Peyer's patch (tissue), 4 donors: Measurements from ENCODE around the gene UFSP2. TPM values are rescaled to one million over a fixed set of nuclear protein-coding genes. Genes with fewer than 3 reads are reported as not detected.

Source experiments
- DNase-seq, 3 donors: peaks; one replicate each; pipeline ENCODE4 v3.0.0-alpha.2; 2017 to 2019
- H3K27ac ChIP-seq, 4 donors: fragments of 200-600 bp; sonication (generic); one replicate each; pipeline ENCODE4 v1.5.1; 2016 to 2019
- H3K27me3 ChIP-seq, 2 donors: fragments of 200-600 bp; sonication (generic); one replicate each; pipeline ENCODE4 v1.5.1; 2019
- H3K36me3 ChIP-seq, 3 donors: fragments of 200-600 bp; sonication (generic); one replicate each; pipeline ENCODE4 v1.5.1; 2016 to 2019
- H3K4me1 ChIP-seq, 4 donors: fragments of 200-600 bp; sonication (generic); one replicate each; pipeline ENCODE4 v1.5.1; 2016 to 2019
- H3K4me3 ChIP-seq, 4 donors: fragments of 200-600 bp; sonication (generic); 1 replicate in 3 of 4; 2 replicates in 1 of 4; pipeline ENCODE4 v1.5.1; 2016 to 2019; ENCODE audit warnings: mild to moderate bottlenecking in 1 of 4
- H3K9me3 ChIP-seq, 4 donors: fragments of 200-600 bp; sonication (generic); one replicate each; pipeline ENCODE4 v1.5.1; 2016 to 2019; ENCODE audit warnings: mild to moderate bottlenecking in 1 of 4
- CTCF ChIP-seq, 6 experiments: fragments of 450-650 bp in 4 of 6; fragments of 200-600 bp in 2 of 6; sonication (generic) in 1 of 6; IDR thresholded peaks; one replicate each; pipeline ENCODE4 v1.5.1; 2017 to 2019; ENCODE audit warnings: antibody characterized with exemption in 6 of 6, mild to moderate bottlenecking in 3 of 6, moderate library complexity in 1 of 6
- POLR2A ChIP-seq, 2 donors: fragments of 450-650 bp; IDR thresholded peaks; one replicate each; pipeline ENCODE4 v1.5.1; 2017; ENCODE audit warnings: antibody characterized with exemption in 2 of 2, mild to moderate bottlenecking in 2 of 2, moderate library complexity in 2 of 2
- total RNA-seq, 4 donors: library from RNA; depleted of rRNA; stranded (reverse); fragments of >200 nt; gene quantifications; one replicate each; pipeline ENCODE4 v1.1.0, GENCODE V29; 2016

The UFSP2 gene
- total RNA-seq, 4 donors from 2014 or later, result 6.7 to 22.0 (median 17.8) TPM

- no peaks in the 10 kb centered on the region for H3K36me3 ChIP-seq
- peaks cover 0 to 13% (median 4%) of the 10 kb centered on the region in 4 donors for H3K4me1 ChIP-seq
- no peak overlapping the region for H3K4me3 ChIP-seq
- DNase-seq, result no peak
- H3K9me3 ChIP-seq, result no peaks in the 10 kb centered on the region
- no peak overlapping the region for H3K27ac ChIP-seq
- H3K27me3 ChIP-seq, result no peaks in the 10 kb centered on the region
- TF ChIP-seq CTCF (IDR thresholded peaks at IDR 0.05), result no peak
- TF ChIP-seq POLR2A (IDR thresholded peaks at IDR 0.05), result no peak
Observed at GRCh38 chr4:185469580-185470154, 43.9 kb upstream of the UFSP2 start.

- Histone ChIP-seq H3K9me3 (no peaks in the 10 kb centered on the region), H3K36me3 (no peaks in the 10 kb centered on the region), H3K27me3 (no peaks in the 10 kb centered on the region), H3K4me1 (peaks cover 0 to 13% (median 4%) of the 10 kb centered on the region in 4 donors), H3K4me3 (no peak overlapping the region), H3K27ac (no peak overlapping the region)
- DNase-seq, result no peak
- no peak for TF ChIP-seq CTCF (IDR thresholded peaks at IDR 0.05)
- no peak for TF ChIP-seq POLR2A (IDR thresholded peaks at IDR 0.05)
Observed at GRCh38 chr4:185468999-185469398, 43.2 kb upstream of the UFSP2 start.

GRCh38 chr4:185467991-185468390, 42.2 kb upstream of the UFSP2 start:
- Histone ChIP-seq H3K36me3 (no peaks in the 10 kb centered on the region), H3K27me3 (no peaks in the 10 kb centered on the region), H3K27ac (no peak overlapping the region), H3K9me3 (no peaks in the 10 kb centered on the region), H3K4me1 (peaks cover 0 to 13% (median 4%) of the 10 kb centered on the region in 4 donors), H3K4me3 (no peak overlapping the region)
- TF ChIP-seq POLR2A (IDR thresholded peaks at IDR 0.05), result no peak
- TF ChIP-seq CTCF (IDR thresholded peaks at IDR 0.05), result no peak
- no peak for DNase-seq

- Histone ChIP-seq H3K36me3 (no peaks in the 10 kb centered on the region), H3K9me3 (no peaks in the 10 kb centered on the region), H3K27me3 (no peaks in the 10 kb centered on the region), H3K4me1 (peaks cover 0 to 8% (median 1%) of the 10 kb centered on the region in 4 donors), H3K27ac (no peak overlapping the region), H3K4me3 (no peak overlapping the region)
- DNase-seq, result no peak
- TF ChIP-seq POLR2A (IDR thresholded peaks at IDR 0.05), result no peak
- no peak for TF ChIP-seq CTCF (IDR thresholded peaks at IDR 0.05)
Observed at GRCh38 chr4:185467101-185467500, 41.3 kb upstream of the UFSP2 start.

- H3K27me3 ChIP-seq, result no peaks in the 10 kb centered on the region
- no peak overlapping the region for H3K27ac ChIP-seq
- TF ChIP-seq POLR2A (IDR thresholded peaks at IDR 0.05) (no peak), CTCF (IDR thresholded peaks at IDR 0.05) (no peak)
- no peaks in the 10 kb centered on the region for H3K9me3 ChIP-seq
- H3K4me1 ChIP-seq, result no peaks in the 10 kb centered on the region
- DNase-seq, result no peak
- no peak overlapping the region for H3K4me3 ChIP-seq
- no peaks in the 10 kb centered on the region for H3K36me3 ChIP-seq
Observed at GRCh38 chr4:185465707-185466106, 39.9 kb upstream of the UFSP2 start.

GRCh38 chr4:185464887-185465286, 39.1 kb upstream of the UFSP2 start:
- TF ChIP-seq POLR2A (IDR thresholded peaks at IDR 0.05) (no peak), CTCF (IDR thresholded peaks at IDR 0.05) (no peak)
- H3K36me3 ChIP-seq, result no peaks in the 10 kb centered on the region
- no peak overlapping the region for H3K4me3 ChIP-seq
- H3K27ac ChIP-seq, result no peak overlapping the region
- H3K9me3 ChIP-seq, result no peaks in the 10 kb centered on the region
- DNase-seq, result no peak
- no peaks in the 10 kb centered on the region for H3K27me3 ChIP-seq
- H3K4me1 ChIP-seq, result no peaks in the 10 kb centered on the region
